OCI-LY7 (cell line): ENCODE results near the gene GDF2. TPM values are rescaled to one million over a fixed set of nuclear protein-coding genes. Genes with fewer than 3 reads are reported as not detected.

Source experiments
- BruUV-seq: library from RNA; stranded (reverse); fragments of 400-500 nt; replicated peaks from 2 replicates; lab custom pipeline; 2021; lab: Mats Ljungman, UMichigan
- CTCF ChIA-PET: fragments of 300-600 bp; sonication (Branson Sonifier 250); formaldehyde crosslinking; loops from one replicate; lab custom pipeline; 2022; ENCODE audit warnings: antibody characterized with exemption; ENCODE audit not compliant: unreplicated experiment; lab: Charles Lee
- POLR2A ChIA-PET: fragments of 300-600 bp; sonication (Branson Sonifier 250); formaldehyde crosslinking; loops from one replicate; lab custom pipeline; 2022; ENCODE audit warnings: antibody characterized with exemption; lab: Charles Lee
- DNase-seq: peaks from one replicate; pipeline ENCODE4 v3.0.0-alpha.2; 2015; ENCODE audit warnings: low spot score
- H2AFZ ChIP-seq: fragments of 200-600 bp; sonication (generic), shearing (Covaris generic); 2 replicates; pipeline ENCODE4 v1.6.1; 2014; ENCODE audit warnings: mild to moderate bottlenecking, antibody characterized with exemption, low read length, moderate library complexity
- H3K27ac ChIP-seq: fragments of 200-600 bp; sonication (generic); 2 replicates; pipeline ENCODE4 v1.5.1; 2014; ENCODE audit warnings: mixed run types, low read depth, mild to moderate bottlenecking, moderate library complexity, low read length, inconsistent platforms; ENCODE audit not compliant: poor library complexity, severe bottlenecking
- H3K36me3 ChIP-seq: fragments of 200-600 bp; sonication (generic); 2 replicates; pipeline ENCODE4 v1.6.1; 2014; ENCODE audit warnings: mild to moderate bottlenecking, antibody characterized with exemption, low read length, moderate library complexity, mixed read lengths; ENCODE audit not compliant: insufficient read depth
- H3K4me1 ChIP-seq: fragments of 200-600 bp; sonication (generic); 2 replicates; pipeline ENCODE4 v1.5.1; 2014; ENCODE audit warnings: mild to moderate bottlenecking, low read length; ENCODE audit not compliant: insufficient read depth, poor library complexity, severe bottlenecking
- H3K4me2 ChIP-seq: fragments of 200-600 bp; sonication (generic); 2 replicates; pipeline ENCODE4 v1.6.1; 2014; ENCODE audit warnings: mild to moderate bottlenecking, low read length
- H3K4me3 ChIP-seq: fragments of 200-600 bp; sonication (generic); 2 replicates; pipeline ENCODE4 v1.5.1; 2014; ENCODE audit warnings: mild to moderate bottlenecking, low read depth, low read length; ENCODE audit not compliant: poor library complexity, severe bottlenecking
- H3K79me2 ChIP-seq: fragments of 200-600 bp; sonication (generic); 2 replicates; pipeline ENCODE4 v1.6.1; 2016; ENCODE audit warnings: low read depth, mild to moderate bottlenecking, low read length, moderate library complexity, mixed read lengths; ENCODE audit not compliant: insufficient read depth
- H3K9me2 ChIP-seq: fragments of 200-600 bp; sonication (generic); 2 replicates; pipeline ENCODE4 v1.6.1; 2016; ENCODE audit warnings: mild to moderate bottlenecking, low read length, mixed read lengths; ENCODE audit not compliant: insufficient read depth
- H3K9me3 ChIP-seq: fragments of 200-600 bp; sonication (generic); 2 replicates; pipeline ENCODE4 v1.6.1; 2014; ENCODE audit warnings: mild to moderate bottlenecking, mixed run types, low read length, mixed read lengths
- H4K20me1 ChIP-seq: fragments of 200-600 bp; sonication (generic); 2 replicates; pipeline ENCODE4 v1.6.1; 2014; ENCODE audit warnings: mild to moderate bottlenecking, antibody characterized with exemption, low read length, moderate library complexity, mixed read lengths; ENCODE audit not compliant: insufficient read depth
- CTCF ChIP-seq: fragments of 200-600 bp; sonication (generic); conservative IDR thresholded peaks from 2 replicates; pipeline ENCODE4 v1.5.1; 2014; ENCODE audit warnings: mild to moderate bottlenecking, antibody characterized with exemption, low read length, moderate library complexity, mixed read lengths
- EZH2phosphoT487 ChIP-seq: fragments of 200-600 bp; sonication (generic); IDR thresholded peaks from 2 replicates; pipeline ENCODE4 v1.6.1; 2018; ENCODE audit warnings: low read depth, borderline replicate concordance, mild to moderate bottlenecking, mixed run types, antibody characterized with exemption, low read length, moderate library complexity, mixed read lengths
- intact Hi-C: fragments of 100-400 bp; cut with micrococcal nuclease; formaldehyde crosslinking; loops from one replicate; pipeline ENCODE4 v1.10.0; 2022; ENCODE audit not compliant: unreplicated experiment
- total RNA-seq, 2 experiments: library from RNA; depleted of rRNA in 1 of 2; stranded (reverse); fragments of >200 nt in 1 of 2; shearing (Covaris generic) in 1 of 2; gene quantifications; 2 replicates each; pipeline ENCODE4 v1.2.3, GENCODE V29; 2014 to 2022

Gene GDF2
- total RNA-seq, 2 experiments from 2014 or later = not detected

GRCh38 chr10:47276576-47277351 is 45.5 kb upstream of the GDF2 start:
- H4K20me1 ChIP-seq = no peaks in the 10 kb centered on the region
- intact Hi-C loops = no loop called here
- TF ChIP-seq CTCF = no peak

GRCh38 chr10:47277352-47278151 is 44.7 kb upstream of the GDF2 start:
- Histone ChIP-seq H2AFZ (no peak overlapping the region), H3K4me2 (no peak overlapping the region), H3K4me1 (peaks cover 4% of the 10 kb centered on the region), H3K4me3 (no peak overlapping the region), H3K36me3 (no peaks in the 10 kb centered on the region), H3K79me2 (no peaks in the 10 kb centered on the region), H3K9me3 (0 out of 2 replicates have a peak, but pooled peaks cover 4% of the 10 kb centered on the region), H3K9me2 (no peaks in the 10 kb centered on the region), H4K20me1 (no peaks in the 10 kb centered on the region), H3K27ac (no peak overlapping the region)
- DNase-seq = no peak
- ChIA-PET CTCF (interaction anchor here (0.6 kb wide), 1 partner anchor 26 kb away, joined by 4 read pairs; no protein-coding TSS in a partner anchor), POLR2A (no interaction called here)
- TF ChIP-seq EZH2phosphoT487 (no peak), CTCF (no peak)
- BruUV-seq = no TSS peak
- intact Hi-C loops = no loop called here

More at GRCh38 chr10:47276576-47277351, 45.5 kb upstream of the GDF2 start:
- peaks cover 4% of the 10 kb centered on the region for H3K4me1 ChIP-seq
- ChIA-PET POLR2A (no interaction called here), CTCF (no interaction called here)
- no peaks in the 10 kb centered on the region for H3K9me2 ChIP-seq
- no peaks in the 10 kb centered on the region for H3K79me2 ChIP-seq
- DNase-seq = no peak
- H3K9me3 ChIP-seq = 0 out of 2 replicates have a peak, but pooled peaks cover 4% of the 10 kb centered on the region
- no TSS peak for BruUV-seq
- no peak overlapping the region for H2AFZ ChIP-seq
- no peak overlapping the region for H3K4me2 ChIP-seq
- no peaks in the 10 kb centered on the region for H3K36me3 ChIP-seq
- H3K4me3 ChIP-seq = no peak overlapping the region
- no peak overlapping the region for H3K27ac ChIP-seq

- ChIA-PET CTCF (interaction anchor here (0.6 kb wide), 2 partner anchors 13 to 27 kb away, joined by 3 to 4 read pairs; no protein-coding TSS in a partner anchor), POLR2A (no interaction called here)
- no peak for DNase-seq
- Histone ChIP-seq H3K9me2 (no peaks in the 10 kb centered on the region), H4K20me1 (no peaks in the 10 kb centered on the region), H3K36me3 (no peaks in the 10 kb centered on the region), H3K9me3 (0 out of 2 replicates have a peak, but pooled peaks cover 4% of the 10 kb centered on the region), H3K27ac (no peak overlapping the region), H3K4me3 (no peak overlapping the region), H2AFZ (no peak overlapping the region), H3K4me1 (peaks cover 4% of the 10 kb centered on the region), H3K79me2 (no peaks in the 10 kb centered on the region), H3K4me2 (no peak overlapping the region)
- intact Hi-C loops = no loop called here
- BruUV-seq = no TSS peak
- TF ChIP-seq EZH2phosphoT487 = no peak
- TF ChIP-seq CTCF = no peak
Observed at GRCh38 chr10:47278152-47278473, 44.1 kb upstream of the GDF2 start.
